ENCODE measurements around the gene RCAN1. TPM values are rescaled to one million over a fixed set of nuclear protein-coding genes. Genes with fewer than 3 reads are reported as not detected.

Gene RCAN1
- total and polyA plus RNA-seq, 9 of the 15 experiments (the other 6 are each of a cell fraction or from before 2014, with no cell fraction given), result 4.4 to 16.5 (median 12.3) TPM

- 0 out of 2 replicates have a peak, but pooled peaks have one; percentile 39 for TF ChIP-seq JUND (IDR thresholded peaks at IDR 0.05; ENCODE audit: borderline replicate concordance, low read depth, low read length)
- no peak for TF ChIP-seq JUND (tag; IDR thresholded peaks at IDR 0.05; ENCODE audit: borderline replicate concordance, low read depth, low read length)
- no peak for TF ChIP-seq ZC3H8 (IDR thresholded peaks at IDR 0.05)
- TF ChIP-seq NEUROD1 (IDR thresholded peaks at IDR 0.05; ENCODE audit: borderline replicate concordance, low read depth, low read length, partially characterized antibody), result no peak
- no peak for TF ChIP-seq NFYB (IDR thresholded peaks at IDR 0.05; ENCODE audit: extremely low read depth, insufficient read length)
- no peak for TF ChIP-seq POLR2AphosphoS2 (IDR thresholded peaks at IDR 0.05; ENCODE audit: low read length)
- TF ChIP-seq NCOR1 (IDR thresholded peaks at IDR 0.05), result no peak
- no peak for TF ChIP-seq STAT5A (IDR thresholded peaks at IDR 0.05; ENCODE audit: borderline replicate concordance, low read length)
- TF ChIP-seq ZNF311 (CRISPR knock-in tag; IDR thresholded peaks at IDR 0.05), result no peak
- TF ChIP-seq ZNF395 (CRISPR knock-in tag; IDR thresholded peaks at IDR 0.05), result no peak
- no peak for TF ChIP-seq ZBTB26 (CRISPR knock-in tag; IDR thresholded peaks at IDR 0.05)
- peak; percentile 74 for TF ChIP-seq SMC3 (conservative IDR thresholded peaks at IDR 0.05; ENCODE audit: insufficient read depth, low read depth, low read length)
- TF ChIP-seq SFPQ (IDR thresholded peaks at IDR 0.05; ENCODE audit: low read depth, low read length), result no peak
- TF ChIP-seq ZSCAN29 (IDR thresholded peaks at IDR 0.05), result no peak
- no peak for TF ChIP-seq FOXP4 (CRISPR knock-in tag; IDR thresholded peaks at IDR 0.05; ENCODE audit: borderline replicate concordance)
- TF ChIP-seq SP1 (CRISPR knock-in tag; IDR thresholded peaks at IDR 0.05), result 0 out of 2 replicates have a peak, but pooled peaks have one; percentile 35
- no peak for TF ChIP-seq ZNF184 (CRISPR knock-in tag; IDR thresholded peaks at IDR 0.05)
- TF ChIP-seq TAF1 (IDR thresholded peaks at IDR 0.05; ENCODE audit: control insufficient read depth, extremely low read depth, insufficient read depth, low read length, severe bottlenecking), result no peak
- no peak for TF ChIP-seq CREB3L1 (IDR thresholded peaks at IDR 0.05; ENCODE audit: borderline replicate concordance, low read depth)
- TF ChIP-seq SRF (CRISPR knock-in tag; IDR thresholded peaks at IDR 0.05), result no peak
Measured at GRCh38 chr21:34603002-34603709, 11.8 kb downstream of the RCAN1 start (continued).
